Hindlimb muscle (tissue), 1 donor: Measurements from ENCODE around the gene STARD13. TPM values are rescaled to one million over a fixed set of nuclear protein-coding genes. Genes with fewer than 3 reads are reported as not detected.
"Not testable (repeated sequence)": the region's sequence is repeated elsewhere in the genome, so short reads cannot be mapped to it uniquely, and the experiment has no call there.

ENCODE experiments used
- DNase-seq: peaks from one replicate; pipeline ENCODE4 v3.0.0-alpha.2; 2013
- polyA plus RNA-seq: library from polyadenylated mRNA; unstranded; fragments of 120-200 nt; gene quantifications from one replicate; pipeline ENCODE4 v1.2.1, GENCODE V29; 2013; ENCODE audit not compliant: insufficient read length

The STARD13 gene
- polyA plus RNA-seq, 1 donor, result 22.7 TPM

- DNase-seq, result no peak
These were observed 109.0 kb downstream of the STARD13 start for GRCh38 chr13:33176526-33176925.

GRCh38 chr13:33175991-33176390, 109.6 kb downstream of the STARD13 start:
- DNase-seq, result no peak

- DNase-seq, result peak; percentile 63
These were observed 110.6 kb downstream of the STARD13 start for GRCh38 chr13:33174931-33175330.

- DNase-seq, result peak; percentile 41
These were observed 111.1 kb downstream of the STARD13 start for GRCh38 chr13:33174491-33174890.

- no peak for DNase-seq
These were observed 112.6 kb downstream of the STARD13 start for GRCh38 chr13:33172911-33173310.

GRCh38 chr13:33172400-33172799, 113.2 kb downstream of the STARD13 start:
- DNase-seq, result no peak

GRCh38 chr13:33169273-33169980, 116.1 kb downstream of the STARD13 start:
- no peak for DNase-seq

GRCh38 chr13:33168321-33168960, 117.1 kb downstream of the STARD13 start:
- peak; percentile 55 for DNase-seq

GRCh38 chr13:33167491-33167890, 118.1 kb downstream of the STARD13 start:
- no peak for DNase-seq

- DNase-seq, result no peak
These were observed 119.8 kb downstream of the STARD13 start for GRCh38 chr13:33165787-33166186.

- no peak for DNase-seq
These were observed 121.2 kb downstream of the STARD13 start for GRCh38 chr13:33164331-33164730.

- not testable (repeated sequence) for DNase-seq
These were observed 122.8 kb downstream of the STARD13 start for GRCh38 chr13:33162725-33163124.

- DNase-seq, result no peak
These were observed 126.7 kb downstream of the STARD13 start for GRCh38 chr13:33158816-33159215.

GRCh38 chr13:33158271-33158670, 127.3 kb downstream of the STARD13 start:
- DNase-seq, result no peak

- no peak for DNase-seq
These were observed 130.6 kb downstream of the STARD13 start for GRCh38 chr13:33154911-33155310.

- DNase-seq, result no peak
These were observed 131.8 kb downstream of the STARD13 start for GRCh38 chr13:33153421-33154404.

GRCh38 chr13:33152389-33152788, 133.2 kb downstream of the STARD13 start:
- DNase-seq, result no peak

- no peak for DNase-seq
These were observed 134.9 kb downstream of the STARD13 start for GRCh38 chr13:33150662-33151061.

- DNase-seq, result no peak
These were observed 135.4 kb downstream of the STARD13 start for GRCh38 chr13:33150126-33150525.

- no peak for DNase-seq
These were observed 137.7 kb downstream of the STARD13 start for GRCh38 chr13:33147832-33148231.

- no peak for DNase-seq
These were observed 138.5 kb downstream of the STARD13 start for GRCh38 chr13:33146843-33147611.

- no peak for DNase-seq
These were observed 139.9 kb downstream of the STARD13 start for GRCh38 chr13:33145667-33146066.
